ENCODE data around the gene TRPV2. TPM values are rescaled to one million over a fixed set of nuclear protein-coding genes. Genes with fewer than 3 reads are reported as not detected.
A peak's percentile ranks its signal among the peaks of the same experiment; 100 is the strongest.

The TRPV2 gene
- total and polyA plus RNA-seq, 10 of the 15 experiments (the other 5 are each of a cell fraction or from before 2014, with no cell fraction given): 8.9 to 94.4 (median 54.1) TPM

- TF ChIP-seq PBX3 (IDR thresholded peaks at IDR 0.05; ENCODE audit: insufficient replicate concordance, low read depth, low read length) (no peak), SREBF1 (IDR thresholded peaks at IDR 0.05; ENCODE audit: low read length) (no peak), RAD21 (IDR thresholded peaks at IDR 0.05; ENCODE audit: insufficient read depth, low read depth, low read length) (no peak), TCF12 (IDR thresholded peaks at IDR 0.05; ENCODE audit: low read depth, low read length) (no peak), EED (IDR thresholded peaks at IDR 0.05; ENCODE audit: low read depth) (peak; percentile 54), POLR2AphosphoS2 (IDR thresholded peaks at IDR 0.05; ENCODE audit: low read depth, low read length) (0 out of 2 replicates have a peak, but pooled peaks have one; percentile 27), ESRRA (IDR thresholded peaks at IDR 0.05; ENCODE audit: low read length) (no peak), BACH1 (IDR thresholded peaks at IDR 0.05; ENCODE audit: borderline replicate concordance) (no peak; the same call in 1 of the 2 replicates), ATF2 (IDR thresholded peaks at IDR 0.05; ENCODE audit: low read length) (peak; percentile 86), MLLT1 (IDR thresholded peaks at IDR 0.05) (peak; percentile 67; the same call in 1 of the 2 replicates), SP1 (IDR thresholded peaks at IDR 0.05; ENCODE audit: low read depth, low read length) (no peak), RUNX3 (IDR thresholded peaks at IDR 0.05; ENCODE audit: low read length) (peak; percentile 37; the same call in 1 of the 2 replicates), POLR2AphosphoS5 (IDR thresholded peaks at IDR 0.05; ENCODE audit: low read length) (no peak; the same call in 1 of the 2 replicates), RELA (IDR thresholded peaks at IDR 0.05; ENCODE audit: borderline replicate concordance, partially characterized antibody) (peak; percentile 8), YY1 (IDR thresholded peaks at IDR 0.05; ENCODE audit: low read depth, low read length) (0 out of 2 replicates have a peak, but pooled peaks have one; percentile 18), MEF2B (IDR thresholded peaks at IDR 0.05; ENCODE audit: partially characterized antibody, poor library complexity, severe bottlenecking) (peak; percentile 65), TARDBP (IDR thresholded peaks at IDR 0.05; ENCODE audit: borderline replicate concordance) (no peak), STAT3 (IDR thresholded peaks at IDR 0.05; ENCODE audit: low read depth, low read length) (no peak), TCF7 (IDR thresholded peaks at IDR 0.05; ENCODE audit: borderline replicate concordance) (peak; percentile 21), KLF5 (IDR thresholded peaks at IDR 0.05; ENCODE audit: partially characterized antibody) (no peak), LARP7 (IDR thresholded peaks at IDR 0.05) (no peak), MXI1 (IDR thresholded peaks at IDR 0.05; ENCODE audit: low read depth, low read length) (no peak), CEBPZ (IDR thresholded peaks at IDR 0.05; ENCODE audit: low read depth, low read length) (no peak), IKZF2 (IDR thresholded peaks at IDR 0.05) (peak; percentile 57 to 67; a peak in 3 of 4 replicates), SIN3A (IDR thresholded peaks at IDR 0.05; ENCODE audit: low read depth, low read length) (no peak)
Measured at GRCh38 chr17:16419074-16419928, 3.9 kb downstream of the TRPV2 start (continued).

All from GM12878 (cell line).